ENCODE measurements around the gene KLHL29.

DNA sequence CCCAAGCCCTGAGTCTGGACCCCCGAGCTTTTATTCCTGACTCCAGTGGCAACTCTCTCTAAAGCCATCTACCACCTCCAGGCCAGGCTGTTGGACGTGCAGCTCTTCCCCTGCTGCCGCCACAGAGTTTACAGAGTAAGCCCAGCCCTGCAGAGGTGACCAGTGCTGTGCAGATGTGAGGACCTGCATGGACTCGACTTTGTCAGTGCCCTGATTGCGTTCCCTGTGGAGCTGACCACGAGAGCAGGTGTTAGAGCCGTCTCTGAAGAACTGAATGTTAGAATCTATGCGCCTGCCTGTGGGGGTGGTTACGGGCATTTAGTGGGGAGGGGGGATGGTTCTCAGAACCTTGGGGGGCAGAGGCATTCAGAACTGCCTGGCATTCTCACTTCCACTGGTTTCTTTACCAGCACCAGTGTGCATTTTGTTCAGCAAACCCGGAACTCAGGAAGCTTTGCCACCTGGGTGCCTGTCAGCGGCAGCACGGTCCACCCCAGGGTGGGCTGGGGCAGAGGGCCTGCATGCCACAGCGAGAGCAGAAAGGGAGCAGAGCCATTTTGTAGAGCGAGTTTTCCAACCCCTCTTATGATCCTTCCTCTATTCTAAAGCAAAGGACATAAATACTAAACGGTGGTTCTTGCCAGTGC lies 137.9 kb downstream of the KLHL29 start:
- TF ChIP-seq, protein P1, sequence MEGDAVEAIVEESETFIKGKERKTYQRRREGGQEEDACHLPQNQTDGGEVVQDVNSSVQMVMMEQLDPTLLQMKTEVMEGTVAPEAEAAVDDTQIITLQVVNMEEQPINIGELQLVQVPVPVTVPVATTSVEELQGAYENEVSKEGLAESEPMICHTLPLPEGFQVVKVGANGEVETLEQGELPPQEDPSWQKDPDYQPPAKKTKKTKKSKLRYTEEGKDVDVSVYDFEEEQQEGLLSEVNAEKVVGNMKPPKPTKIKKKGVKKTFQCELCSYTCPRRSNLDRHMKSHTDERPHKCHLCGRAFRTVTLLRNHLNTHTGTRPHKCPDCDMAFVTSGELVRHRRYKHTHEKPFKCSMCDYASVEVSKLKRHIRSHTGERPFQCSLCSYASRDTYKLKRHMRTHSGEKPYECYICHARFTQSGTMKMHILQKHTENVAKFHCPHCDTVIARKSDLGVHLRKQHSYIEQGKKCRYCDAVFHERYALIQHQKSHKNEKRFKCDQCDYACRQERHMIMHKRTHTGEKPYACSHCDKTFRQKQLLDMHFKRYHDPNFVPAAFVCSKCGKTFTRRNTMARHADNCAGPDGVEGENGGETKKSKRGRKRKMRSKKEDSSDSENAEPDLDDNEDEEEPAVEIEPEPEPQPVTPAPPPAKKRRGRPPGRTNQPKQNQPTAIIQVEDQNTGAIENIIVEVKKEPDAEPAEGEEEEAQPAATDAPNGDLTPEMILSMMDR (IDR thresholded peaks at IDR 0.05), result no peak
- no peak for TF ChIP-seq POLR2A (IDR thresholded peaks at IDR 0.05)
